ENCODE results near the gene GINS2.
A peak's percentile ranks its signal among the peaks of the same experiment; 100 is the strongest.

GINS2 gene

GRCh38 chr16:85661740-85662481, 26.8 kb downstream of the GINS2 start:
- H3K27ac ChIP-seq (ENCODE audit: low read depth, low read length, poor library complexity, severe bottlenecking), result no peak overlapping the region
- H3K36me3 ChIP-seq (ENCODE audit: insufficient read depth, low read length), result peaks cover 95% of the 10 kb centered on the region
- H3K4me2 ChIP-seq (ENCODE audit: low read length), result no peak overlapping the region
- H3K4me3 ChIP-seq (ENCODE audit: low read depth, low read length, poor library complexity, severe bottlenecking), result no peak overlapping the region
- no peaks in the 10 kb centered on the region for H4K20me1 ChIP-seq (ENCODE audit: insufficient read depth, low read length)
- TF ChIP-seq EZH2 (IDR thresholded peaks at IDR 0.05; ENCODE audit: borderline replicate concordance, low read length) (no peak), CTCF (IDR thresholded peaks at IDR 0.05; ENCODE audit: low read length) (no peak)
- H3K4me1 ChIP-seq (ENCODE audit: insufficient read depth, low read length, severe bottlenecking), result no peaks in the 10 kb centered on the region
- H3K27me3 ChIP-seq (ENCODE audit: insufficient read depth, low read length), result no peaks in the 10 kb centered on the region
- H3K9me2 ChIP-seq (ENCODE audit: low read depth, low read length), result no peaks in the 10 kb centered on the region
- H3F3A ChIP-seq (ENCODE audit: insufficient read depth, low read length), result no peaks in the 10 kb centered on the region
- no peak overlapping the region for H3K9ac ChIP-seq (ENCODE audit: low read length)
- no peaks in the 10 kb centered on the region for H3K9me3 ChIP-seq (ENCODE audit: low read length)
- H2AFZ ChIP-seq (ENCODE audit: low read length), result no peak overlapping the region
- H3K79me2 ChIP-seq (ENCODE audit: insufficient read depth, low read length), result no peaks in the 10 kb centered on the region

- Histone ChIP-seq H3K79me2 (ENCODE audit: insufficient read depth, low read length) (no peaks in the 10 kb centered on the region), H3K9ac (ENCODE audit: low read length) (no peak overlapping the region), H3K27ac (ENCODE audit: low read depth, low read length, poor library complexity, severe bottlenecking) (no peak overlapping the region), H3K27me3 (ENCODE audit: insufficient read depth, low read length) (no peaks in the 10 kb centered on the region), H3K4me2 (ENCODE audit: low read length) (no peak overlapping the region), H3K9me3 (ENCODE audit: low read length) (no peaks in the 10 kb centered on the region), H2AFZ (ENCODE audit: low read length) (no peak overlapping the region), H3K4me1 (ENCODE audit: insufficient read depth, low read length, severe bottlenecking) (no peaks in the 10 kb centered on the region), H3F3A (ENCODE audit: insufficient read depth, low read length) (no peaks in the 10 kb centered on the region), H3K36me3 (ENCODE audit: insufficient read depth, low read length) (peaks cover 95% of the 10 kb centered on the region), H3K4me3 (ENCODE audit: low read depth, low read length, poor library complexity, severe bottlenecking) (no peak overlapping the region), H3K9me2 (ENCODE audit: low read depth, low read length) (no peaks in the 10 kb centered on the region), H4K20me1 (ENCODE audit: insufficient read depth, low read length) (no peaks in the 10 kb centered on the region)
- no peak for TF ChIP-seq CTCF (IDR thresholded peaks at IDR 0.05; ENCODE audit: low read length)
- TF ChIP-seq EZH2 (IDR thresholded peaks at IDR 0.05; ENCODE audit: borderline replicate concordance, low read length), result no peak
Observed at GRCh38 chr16:85660843-85661739, 27.7 kb downstream of the GINS2 start.

GRCh38 chr16:85659805-85660511, 28.8 kb downstream of the GINS2 start:
- no peak overlapping the region for H3K4me3 ChIP-seq (ENCODE audit: low read depth, low read length, poor library complexity, severe bottlenecking)
- no peak overlapping the region for H3K9ac ChIP-seq (ENCODE audit: low read length)
- H3K27me3 ChIP-seq (ENCODE audit: insufficient read depth, low read length), result no peaks in the 10 kb centered on the region
- H4K20me1 ChIP-seq (ENCODE audit: insufficient read depth, low read length), result no peaks in the 10 kb centered on the region
- H3K4me2 ChIP-seq (ENCODE audit: low read length), result no peak overlapping the region
- no peaks in the 10 kb centered on the region for H3K9me2 ChIP-seq (ENCODE audit: low read depth, low read length)
- no peaks in the 10 kb centered on the region for H3F3A ChIP-seq (ENCODE audit: insufficient read depth, low read length)
- H3K27ac ChIP-seq (ENCODE audit: low read depth, low read length, poor library complexity, severe bottlenecking), result no peak overlapping the region
- TF ChIP-seq EZH2 (IDR thresholded peaks at IDR 0.05; ENCODE audit: borderline replicate concordance, low read length), result no peak
- TF ChIP-seq CTCF (IDR thresholded peaks at IDR 0.05; ENCODE audit: low read length), result peak; percentile 93
- no peaks in the 10 kb centered on the region for H3K9me3 ChIP-seq (ENCODE audit: low read length)
- peaks cover 94% of the 10 kb centered on the region for H3K36me3 ChIP-seq (ENCODE audit: insufficient read depth, low read length)
- H3K4me1 ChIP-seq (ENCODE audit: insufficient read depth, low read length, severe bottlenecking), result no peaks in the 10 kb centered on the region
- H3K79me2 ChIP-seq (ENCODE audit: insufficient read depth, low read length), result no peaks in the 10 kb centered on the region
- H2AFZ ChIP-seq (ENCODE audit: low read length), result no peak overlapping the region

All from OCI-LY1 (cell line).